Hematopoietic multipotent progenitor cell treated with erythropoietin and hydrocortisone succinate and interleukin-3 and kit ligand, for 6 days (in vitro differentiated cells): ENCODE measurements around the gene NFASC.

Source experiments
- DNase-seq: peaks from one replicate; pipeline ENCODE4 v3.0.0-alpha.2; 2015

The NFASC gene

DNA sequence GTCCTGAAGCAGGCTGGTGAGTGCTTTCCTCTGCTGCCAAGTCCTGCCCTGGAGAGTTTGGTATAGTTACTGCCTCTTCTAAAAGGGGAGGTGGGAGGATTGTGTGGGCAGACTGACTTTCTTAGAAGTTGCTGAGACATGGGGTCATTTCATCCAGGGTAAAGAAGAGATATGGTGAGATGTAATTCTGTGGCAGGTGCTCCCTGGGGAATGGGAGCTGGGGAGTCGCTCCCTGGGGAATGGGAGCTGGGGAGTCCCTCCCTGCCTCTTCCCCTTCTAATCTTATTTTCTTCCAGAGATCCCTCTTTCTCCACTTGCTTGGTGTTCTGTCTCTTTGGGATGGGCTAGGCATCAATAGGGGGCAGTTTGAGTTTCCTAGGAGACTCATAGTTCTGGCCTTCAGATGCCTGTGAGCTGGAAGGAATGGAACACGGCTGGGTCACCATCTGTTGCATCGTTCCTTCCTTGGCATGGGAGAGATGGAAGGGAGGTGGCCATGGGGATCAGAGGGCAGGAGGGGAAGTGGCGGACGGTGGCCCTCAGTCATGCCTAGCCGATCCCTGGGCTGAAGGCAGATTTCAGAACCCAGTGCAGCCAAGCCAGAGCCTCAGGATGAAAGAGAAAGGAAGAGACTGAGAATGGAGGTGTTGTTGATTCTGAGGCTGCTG is 59.0 kb downstream of the NFASC start:
- DNase-seq: no peak

DNA sequence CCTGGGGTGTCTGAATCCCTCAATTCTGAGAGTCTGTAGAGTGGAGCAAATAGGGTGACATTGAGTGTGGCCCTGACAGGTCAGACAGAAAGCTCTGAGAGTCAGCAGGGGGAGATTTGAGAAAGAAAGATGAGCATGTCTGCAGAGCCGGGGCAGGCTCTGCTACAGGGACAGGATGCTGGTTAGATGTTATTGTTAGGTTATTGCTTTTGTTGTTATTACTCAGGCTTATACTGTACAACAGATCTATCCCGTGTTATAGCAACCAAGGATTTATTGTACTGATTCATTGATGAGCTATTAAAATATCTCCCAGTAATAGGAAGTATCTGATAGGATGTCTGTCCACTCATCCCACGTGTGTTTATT is 59.5 kb downstream of the NFASC start:
- no peak for DNase-seq

DNA sequence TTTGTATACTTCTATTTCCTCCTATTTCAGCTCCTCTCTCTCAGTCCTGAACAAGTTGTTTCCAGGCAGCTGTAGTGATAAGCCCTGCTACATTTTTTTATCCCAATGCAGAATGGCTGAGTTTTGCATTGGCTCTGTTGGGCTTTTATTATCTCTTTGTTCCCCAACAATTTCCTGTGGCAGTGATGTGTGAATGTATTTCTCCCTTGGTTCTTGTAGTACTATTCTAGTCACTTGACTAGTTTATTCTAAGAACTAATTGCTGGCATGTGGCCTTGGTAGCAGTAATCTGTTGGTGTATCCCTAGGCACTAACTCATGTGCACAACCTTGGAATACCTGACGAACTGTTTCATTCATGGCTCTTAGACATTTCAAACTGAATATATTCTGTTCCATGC is 60.7 kb downstream of the NFASC start:
- DNase-seq: no peak

DNA sequence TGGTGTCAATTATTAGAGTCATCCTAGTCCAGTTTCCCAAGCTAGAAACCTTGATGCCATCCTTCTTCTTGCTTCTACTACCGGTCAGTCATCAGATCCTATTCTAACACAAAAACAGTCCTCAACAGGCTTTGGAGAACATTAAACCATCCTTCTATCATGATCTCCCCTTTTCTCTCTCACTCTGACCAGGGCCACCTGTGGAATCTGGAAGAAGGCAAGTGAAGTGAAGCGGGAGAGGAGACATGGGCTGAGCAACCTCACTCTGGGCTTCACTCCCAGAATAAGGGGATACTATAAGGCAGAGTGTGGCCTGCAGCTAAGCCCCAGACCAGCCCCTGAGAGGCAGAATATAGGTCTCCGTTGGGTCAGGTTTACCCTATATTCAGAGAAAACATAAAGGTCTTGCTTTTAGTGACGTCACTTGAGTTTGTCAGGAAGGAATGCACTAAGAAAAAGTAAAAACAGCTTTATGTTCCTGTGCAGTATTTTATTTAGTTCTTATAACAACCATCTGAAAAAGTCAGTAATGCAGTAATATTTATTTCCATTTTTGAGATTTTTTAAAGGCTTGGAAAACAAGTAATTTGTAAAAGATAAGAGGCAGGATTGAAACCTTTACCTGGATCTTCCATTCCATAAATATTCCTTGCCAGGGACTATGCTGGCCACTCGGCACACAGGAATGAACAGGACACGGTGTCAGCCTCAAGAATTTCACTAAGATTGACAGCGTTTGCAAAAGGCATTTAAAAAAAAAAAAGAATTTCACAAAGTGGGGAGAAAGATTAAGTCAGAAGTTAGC is 61.3 kb downstream of the NFASC start:
- DNase-seq: no peak

DNA sequence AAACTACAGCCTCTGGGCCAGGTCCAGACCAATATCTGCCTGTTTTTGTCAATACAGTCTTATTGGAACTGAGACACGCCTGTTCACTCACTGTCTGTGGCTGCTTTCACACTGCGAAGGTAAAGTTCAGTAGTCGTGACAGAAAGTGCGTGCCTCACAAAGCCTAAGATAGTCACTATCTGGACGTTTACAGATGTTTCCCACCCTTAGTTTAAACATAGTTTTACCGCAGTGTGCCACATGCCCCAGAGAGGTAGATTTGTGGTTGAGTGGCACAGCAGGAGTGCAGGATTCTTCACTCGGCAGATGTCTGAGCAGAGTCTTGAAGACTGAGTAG is 61.9 kb downstream of the NFASC start:
- no peak for DNase-seq

DNA sequence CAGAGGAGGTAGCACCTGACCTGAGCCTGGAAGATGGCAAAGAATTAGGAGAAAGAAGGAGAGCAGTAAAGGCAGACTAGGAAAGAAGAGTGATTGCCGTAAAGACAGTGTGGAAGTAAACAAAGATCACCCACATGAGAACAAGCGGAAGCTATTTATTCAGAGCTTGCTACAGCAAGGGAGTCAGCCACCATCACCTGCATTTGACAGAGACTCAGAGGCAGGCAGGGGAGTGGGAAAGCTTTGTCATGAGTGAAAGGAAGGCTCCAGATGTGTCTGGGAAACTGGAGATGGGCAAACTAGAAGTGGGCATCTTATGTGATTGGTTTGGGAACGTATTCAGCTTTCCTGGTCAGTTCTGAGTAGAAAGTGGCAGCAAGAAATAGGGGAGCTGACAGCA is 64.5 kb downstream of the NFASC start:
- no peak for DNase-seq

DNA sequence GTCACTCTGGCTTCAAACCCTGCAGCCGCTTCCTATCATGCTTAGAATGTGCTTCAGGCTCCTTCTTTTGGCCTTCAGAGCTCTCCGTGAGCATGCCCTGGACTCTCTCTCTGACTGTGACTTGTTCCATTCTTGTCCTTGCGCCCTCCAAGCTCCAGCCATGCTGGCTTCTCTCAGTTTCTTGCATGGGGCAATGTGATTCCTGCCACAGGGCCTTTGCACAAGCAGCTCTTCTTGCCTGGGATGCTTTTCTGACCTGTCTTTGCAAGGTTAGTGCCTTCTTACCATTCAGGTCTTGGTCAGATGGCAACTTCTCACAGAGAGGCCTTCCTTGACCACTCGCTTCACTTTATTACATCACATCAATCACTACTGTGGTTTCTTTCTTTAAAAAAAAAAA is 66.1 kb downstream of the NFASC start:
- DNase-seq: no peak

DNA sequence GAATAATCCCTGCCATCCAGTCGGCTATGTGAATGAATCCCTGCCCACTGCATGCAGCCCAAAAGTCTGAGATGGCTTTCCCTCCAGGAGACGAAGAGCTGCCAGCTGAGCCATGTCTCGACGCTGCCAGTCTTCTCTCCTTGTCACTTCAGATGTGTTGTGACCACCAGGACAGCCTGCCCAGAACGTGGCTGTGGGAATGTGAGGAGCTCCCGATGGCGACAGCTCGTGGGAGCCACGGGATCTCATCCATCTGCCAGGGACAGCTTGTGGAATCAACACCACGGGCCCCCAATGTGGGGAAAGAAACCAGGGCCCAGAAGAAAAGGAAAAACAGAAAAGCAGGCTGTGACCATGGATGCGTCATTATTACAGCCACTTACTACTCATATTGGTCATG is 67.2 kb downstream of the NFASC start:
- DNase-seq: no peak

DNA sequence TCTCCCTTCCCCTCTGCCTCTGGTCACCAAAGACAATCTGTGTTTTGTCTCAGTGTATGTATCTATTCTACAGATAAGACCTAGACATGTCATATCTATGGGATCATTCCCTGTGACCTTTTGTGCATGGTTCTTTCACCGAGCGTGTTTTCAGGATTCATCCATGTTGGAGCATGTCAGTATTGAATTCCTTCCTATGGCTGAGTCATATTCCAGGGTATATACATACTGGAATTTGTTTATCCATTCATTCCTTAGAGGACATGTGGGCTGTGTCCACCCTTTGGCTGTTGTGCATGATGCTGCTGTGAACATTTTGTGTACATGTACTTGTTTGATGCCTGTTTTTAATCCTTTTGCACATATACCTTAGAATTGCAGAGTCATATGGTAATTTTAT is 69.9 kb downstream of the NFASC start:
- DNase-seq: no peak

DNA sequence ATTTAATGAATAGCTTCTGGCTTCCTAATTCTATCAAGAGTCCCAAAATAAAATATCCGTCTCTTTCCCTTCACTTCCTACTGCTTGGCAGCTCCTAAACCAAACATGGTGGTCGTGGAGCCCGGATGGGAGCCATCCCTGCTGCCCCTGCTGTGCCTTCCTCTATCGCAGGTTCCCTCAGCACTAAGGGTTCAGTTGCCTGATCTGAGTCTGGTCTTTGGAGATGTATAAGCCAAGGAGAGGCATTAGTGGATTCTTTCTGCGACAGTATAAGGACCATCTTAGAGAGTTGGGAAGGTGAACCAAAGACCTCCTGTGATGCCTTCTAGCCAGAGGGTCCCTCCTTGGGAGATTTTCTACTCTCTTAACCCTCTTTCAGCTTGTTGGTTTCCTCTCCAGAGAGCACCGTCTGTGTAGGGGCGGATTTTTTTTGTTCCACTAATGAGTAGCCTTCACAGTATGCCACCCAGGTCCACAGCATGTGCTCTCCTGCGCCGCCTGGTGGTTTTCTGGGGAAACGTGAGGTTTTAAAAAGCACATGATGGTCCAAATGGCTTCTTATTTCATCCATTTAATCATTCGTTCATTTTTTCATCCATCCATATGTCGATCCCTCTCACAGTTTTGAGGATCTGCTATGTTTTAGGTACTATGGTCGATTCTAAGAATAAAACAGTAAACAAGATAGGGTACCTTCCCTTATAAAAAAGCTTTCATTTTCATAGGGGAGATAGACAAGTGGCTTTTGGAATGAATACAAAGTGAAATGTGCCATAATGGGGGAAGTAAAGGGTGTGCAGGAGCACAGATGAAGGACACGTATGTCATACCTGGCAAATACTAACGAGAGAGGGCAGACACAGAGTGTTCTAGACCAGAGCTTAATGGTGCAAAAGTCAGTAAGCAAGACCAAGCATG is 71.0 kb downstream of the NFASC start:
- DNase-seq: peak; percentile 75

DNA sequence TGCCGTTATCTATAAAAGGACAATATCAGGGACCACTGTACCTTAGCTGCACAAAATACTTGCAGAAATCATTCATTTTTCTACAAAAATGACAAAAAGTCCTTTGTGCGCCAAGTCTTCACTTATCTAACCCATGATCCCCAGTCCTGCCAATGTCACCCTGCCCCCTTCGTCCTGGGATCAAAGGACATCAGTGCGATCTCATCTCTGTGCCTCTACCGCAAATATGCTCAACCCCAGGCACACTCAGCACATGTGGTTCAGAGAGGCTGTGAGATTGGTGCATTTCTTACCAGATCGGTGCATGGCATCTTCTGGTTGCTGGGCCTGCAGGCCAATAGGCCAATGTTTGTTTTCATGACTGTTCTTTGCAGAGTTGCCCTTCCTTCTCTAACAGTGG is 72.8 kb downstream of the NFASC start:
- DNase-seq: no peak

DNA sequence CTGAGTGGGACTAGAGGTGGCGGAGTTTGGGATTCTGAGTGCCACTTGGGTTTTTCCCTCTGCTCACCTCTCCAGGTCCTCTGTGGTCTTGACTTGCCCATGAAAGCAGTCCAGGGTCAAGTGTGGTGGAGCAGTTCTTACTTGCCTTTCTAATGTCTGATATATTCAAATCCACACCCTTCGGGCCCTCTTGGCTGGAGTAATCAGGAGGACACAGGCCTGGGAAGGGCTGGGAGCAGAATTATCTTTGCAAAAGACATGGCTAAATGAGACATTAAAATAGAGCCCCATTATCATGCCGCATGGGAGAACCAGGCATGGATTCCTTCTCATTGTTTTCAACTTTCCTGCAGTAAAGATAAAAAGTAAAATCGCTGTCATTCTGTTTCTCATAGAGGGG is 74.0 kb downstream of the NFASC start:
- DNase-seq: peak; percentile 7

DNA sequence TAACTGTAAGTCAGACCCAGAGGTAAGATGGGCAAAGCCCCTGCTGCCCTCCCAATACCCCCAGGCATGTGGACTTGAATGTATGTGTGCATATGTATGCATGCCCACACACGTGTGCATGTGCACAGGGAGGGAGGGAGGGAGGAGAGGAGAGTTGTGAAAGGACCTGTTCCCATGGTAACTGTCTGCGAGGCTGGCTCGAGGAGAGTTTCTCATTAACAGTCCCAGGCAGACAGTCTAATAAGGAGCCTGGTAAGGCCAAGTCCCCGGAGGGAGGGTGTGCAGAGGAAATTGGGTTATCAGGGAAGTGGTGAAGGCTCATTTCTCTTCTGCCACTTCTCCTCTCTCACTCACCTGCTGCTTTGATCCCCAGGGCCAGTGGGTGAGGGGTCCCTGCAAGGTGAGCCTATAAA is 74.9 kb downstream of the NFASC start:
- peak; percentile 13 for DNase-seq

DNA sequence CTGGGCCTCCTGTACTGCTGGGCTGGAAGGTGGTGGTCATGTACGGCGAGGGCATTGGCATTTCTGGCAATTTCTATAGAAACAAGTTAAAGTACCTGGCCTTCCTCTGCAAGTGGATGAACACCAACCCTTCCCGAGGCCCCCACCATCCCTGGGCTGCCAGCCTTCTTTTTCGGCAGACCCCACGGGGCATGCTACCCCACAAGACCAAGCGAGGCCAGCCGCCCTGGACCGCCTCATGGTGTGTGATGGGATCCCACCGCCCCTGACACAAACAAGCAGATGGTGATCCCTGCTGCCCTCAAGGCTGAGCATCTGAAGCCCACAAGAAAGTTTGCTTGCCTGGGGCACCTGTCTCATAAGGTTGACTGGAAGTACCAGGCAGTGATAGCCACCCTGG is 76.0 kb downstream of the NFASC start:
- no peak for DNase-seq

DNA sequence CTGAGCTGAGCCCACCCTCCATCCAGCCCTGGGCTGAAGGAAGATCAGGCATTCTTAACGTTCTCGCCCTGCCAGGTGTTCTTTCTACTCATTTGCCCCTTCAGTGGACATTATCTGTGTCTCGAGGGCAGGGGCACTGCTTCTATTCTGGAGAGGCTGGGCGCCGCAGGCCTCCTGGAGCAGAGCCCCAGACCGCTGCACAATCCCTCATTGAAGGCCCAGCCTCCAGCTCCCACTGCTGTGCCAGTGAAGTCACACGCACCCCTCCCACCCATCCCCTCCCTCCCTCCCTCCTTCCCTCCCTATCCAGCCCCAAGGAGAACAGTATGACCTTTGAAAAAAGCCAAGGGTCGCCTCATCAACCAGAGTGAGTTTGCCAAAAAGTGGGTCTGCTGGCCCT is 76.7 kb downstream of the NFASC start:
- DNase-seq: no peak

DNA sequence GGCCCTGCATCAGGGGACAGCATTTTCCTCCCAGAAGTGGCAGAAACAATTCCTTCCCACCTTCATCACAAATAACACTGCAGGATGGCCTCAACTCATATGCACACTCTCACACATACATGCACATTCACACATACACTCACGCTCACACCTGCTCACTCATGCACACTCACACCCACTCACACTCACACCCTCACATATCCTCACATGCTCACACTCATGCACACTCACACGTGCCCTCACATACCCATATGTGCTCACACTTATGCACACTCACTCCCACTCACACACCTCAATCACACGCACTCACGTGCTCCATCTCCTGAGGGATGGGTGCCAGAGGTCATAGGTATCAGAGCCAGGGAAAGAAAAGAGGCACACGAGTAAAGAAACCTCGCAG is 77.1 kb downstream of the NFASC start:
- DNase-seq: no peak

DNA sequence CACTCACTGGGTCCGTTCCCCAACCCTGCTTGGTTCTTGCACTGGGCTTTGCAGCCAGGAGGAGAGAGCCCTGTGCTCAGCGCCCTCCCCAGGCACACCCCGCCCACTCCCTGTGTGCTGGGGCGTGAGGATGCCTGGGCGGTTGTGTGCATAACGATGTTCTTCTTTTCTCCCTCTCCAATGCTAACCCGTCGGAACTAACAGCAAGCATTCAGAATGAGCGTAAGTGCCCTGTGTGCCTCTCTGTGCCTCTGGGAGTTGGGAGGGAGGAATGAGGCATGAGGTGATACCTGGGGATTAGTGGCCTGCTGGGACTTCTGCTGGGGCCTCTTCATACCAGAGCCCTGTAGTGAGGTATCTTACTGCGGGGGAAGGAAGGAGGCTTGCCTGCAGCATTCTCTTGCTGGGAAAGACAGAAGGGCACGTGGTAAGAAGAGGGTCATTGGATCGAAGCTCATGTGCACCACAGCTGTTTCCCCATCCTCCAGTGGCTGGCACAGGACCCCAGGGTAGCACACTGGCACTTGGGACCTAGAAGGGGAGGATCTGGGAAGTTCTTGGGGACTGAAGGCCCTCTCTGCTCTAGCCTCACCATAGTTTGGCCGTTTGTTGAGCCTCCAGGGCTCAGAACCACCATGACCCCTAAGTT is 79.8 kb downstream of the NFASC start:
- DNase-seq: no peak

DNA sequence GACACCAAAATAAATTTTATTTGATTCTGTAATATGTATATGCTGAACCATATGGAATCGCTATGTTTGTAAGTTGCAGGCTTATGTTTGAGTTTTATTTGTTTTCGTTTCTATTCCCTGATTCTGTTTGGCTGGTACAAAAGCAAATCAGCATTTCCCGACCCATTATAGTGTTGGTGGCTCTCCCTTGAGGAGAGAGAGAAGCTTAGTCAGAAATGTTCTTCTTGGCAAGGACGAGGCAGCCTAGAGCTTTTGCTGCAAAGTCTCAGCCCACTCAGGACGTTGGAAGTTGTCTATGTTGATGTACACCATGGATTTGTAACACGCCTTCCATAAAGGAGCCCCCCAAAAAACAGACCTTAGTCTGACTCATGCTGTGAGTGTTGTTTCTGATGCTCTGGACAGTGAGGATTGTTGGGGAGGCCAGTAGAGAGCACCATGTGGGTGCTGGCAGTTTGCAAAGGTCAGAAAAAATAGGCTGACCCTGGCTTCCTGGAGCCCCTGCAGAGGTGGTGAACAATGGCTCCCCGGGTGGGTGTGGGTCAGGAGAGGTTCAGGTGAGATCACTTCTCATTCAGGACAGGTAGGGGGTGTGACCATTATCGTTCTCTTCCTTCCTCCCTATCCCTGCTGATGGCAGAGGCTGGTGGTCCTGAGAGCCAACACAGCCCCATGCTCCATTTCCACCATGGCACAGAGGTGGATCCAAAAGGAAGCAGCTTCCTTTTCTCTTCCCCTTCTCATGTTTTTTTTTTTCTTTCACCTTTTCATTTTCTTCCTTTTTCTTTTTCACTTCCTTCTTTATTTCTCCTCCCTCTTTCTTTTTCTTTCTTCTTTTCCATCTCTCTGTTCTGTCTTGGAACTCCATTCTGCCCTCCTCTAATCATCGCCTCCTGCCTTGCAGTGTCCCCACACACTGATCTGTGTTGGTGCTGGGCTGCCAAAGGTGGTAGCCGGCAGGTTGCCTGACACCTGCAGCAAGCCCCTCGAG is 88.0 kb downstream of the NFASC start:
- DNase-seq: no peak

DNA sequence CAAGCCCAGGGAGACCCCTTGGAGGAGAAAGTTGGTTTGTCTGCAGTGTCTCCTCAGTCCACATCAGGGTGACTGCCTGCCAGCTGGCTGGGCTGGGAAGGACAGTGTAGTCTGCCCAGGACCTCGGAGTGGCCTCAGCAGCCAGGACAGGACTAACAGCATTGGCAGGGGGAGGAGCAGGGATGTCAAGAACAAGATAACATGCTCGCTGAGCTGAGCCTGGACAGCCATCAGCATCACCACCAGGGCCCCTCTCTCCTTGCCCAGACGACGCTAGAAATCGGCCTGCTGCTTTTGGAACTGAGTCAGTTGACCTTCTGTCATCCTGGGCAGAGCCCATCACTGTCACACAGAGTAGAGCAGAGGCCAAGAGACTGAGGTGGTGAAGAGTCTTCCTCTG is 88.7 kb downstream of the NFASC start:
- DNase-seq: no peak

DNA sequence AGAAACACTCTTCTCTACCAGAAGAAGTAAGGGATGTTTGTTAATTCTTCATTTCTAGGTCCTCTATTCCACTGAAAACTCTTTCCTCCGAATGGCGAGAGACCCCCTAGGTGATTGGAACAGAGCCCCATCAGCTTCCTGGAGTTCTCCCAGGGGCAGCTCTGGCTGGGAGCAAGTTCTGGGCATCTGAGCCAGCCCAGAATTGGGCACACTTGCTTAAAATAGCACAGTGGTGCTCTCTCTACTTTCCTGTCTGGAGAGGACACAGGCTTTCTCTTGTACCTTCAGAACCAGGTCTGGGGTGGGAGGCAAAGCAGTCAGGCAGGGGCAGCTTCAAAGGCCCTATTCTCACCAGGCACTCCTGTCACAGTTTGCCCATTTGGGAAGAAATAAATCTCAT is 89.2 kb downstream of the NFASC start:
- DNase-seq: no peak

DNA sequence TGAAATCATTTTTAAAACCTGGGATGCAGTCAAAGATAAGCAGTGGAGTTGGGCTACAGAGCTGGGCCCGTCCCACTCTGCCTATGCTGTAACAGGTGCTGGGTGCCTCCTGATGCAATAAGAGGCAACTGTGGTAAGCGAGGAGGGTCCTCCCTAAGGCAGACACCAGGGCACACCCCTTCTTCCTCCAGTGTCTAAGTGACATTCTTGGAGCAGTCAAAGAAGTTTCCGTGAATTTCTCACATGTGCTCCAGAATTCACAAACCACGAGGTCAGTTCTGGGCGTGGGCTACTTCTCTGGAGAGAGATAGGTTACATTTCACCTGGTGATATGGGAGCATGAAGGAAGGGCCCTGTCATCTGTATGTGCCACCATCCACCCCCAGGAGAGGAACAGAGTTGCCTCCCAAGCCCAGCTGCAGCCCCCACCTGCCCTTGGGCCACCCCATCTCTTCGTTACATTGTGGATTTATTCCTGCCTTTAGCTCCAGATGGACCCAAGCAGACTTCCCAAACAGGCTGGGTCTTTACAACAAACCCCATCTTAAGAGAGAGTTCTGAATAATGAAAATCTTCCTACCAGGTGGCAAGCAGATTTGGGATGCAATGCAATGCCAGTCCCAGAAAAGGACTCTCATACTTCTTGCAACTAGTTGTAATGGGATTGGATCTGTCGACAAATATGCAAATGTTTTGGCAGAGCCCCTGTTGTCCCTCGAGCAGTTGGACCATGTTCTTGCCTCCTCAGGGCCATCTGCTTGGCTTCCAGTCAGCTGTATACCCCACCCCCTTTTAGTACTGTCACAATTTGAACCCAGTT is 89.9 kb downstream of the NFASC start:
- no peak for DNase-seq
